Medulla oblongata (tissue), 1 donor: ENCODE results near the gene PHF12.

Experiments used
- DNase-seq: peaks from one replicate; pipeline ENCODE4 v3.0.0-alpha.2; 2015; ENCODE audit errors: extremely low spot score

PHF12 gene

GRCh38 chr17:28955408-28955807 is 4.1 kb upstream of the PHF12 start:
- no peak for DNase-seq

GRCh38 chr17:28954886-28955285 is 3.6 kb upstream of the PHF12 start:
- no peak for DNase-seq

- DNase-seq: peak; percentile 70
These were observed 2.3 kb upstream of the PHF12 start for GRCh38 chr17:28953444-28954118.

DNA sequence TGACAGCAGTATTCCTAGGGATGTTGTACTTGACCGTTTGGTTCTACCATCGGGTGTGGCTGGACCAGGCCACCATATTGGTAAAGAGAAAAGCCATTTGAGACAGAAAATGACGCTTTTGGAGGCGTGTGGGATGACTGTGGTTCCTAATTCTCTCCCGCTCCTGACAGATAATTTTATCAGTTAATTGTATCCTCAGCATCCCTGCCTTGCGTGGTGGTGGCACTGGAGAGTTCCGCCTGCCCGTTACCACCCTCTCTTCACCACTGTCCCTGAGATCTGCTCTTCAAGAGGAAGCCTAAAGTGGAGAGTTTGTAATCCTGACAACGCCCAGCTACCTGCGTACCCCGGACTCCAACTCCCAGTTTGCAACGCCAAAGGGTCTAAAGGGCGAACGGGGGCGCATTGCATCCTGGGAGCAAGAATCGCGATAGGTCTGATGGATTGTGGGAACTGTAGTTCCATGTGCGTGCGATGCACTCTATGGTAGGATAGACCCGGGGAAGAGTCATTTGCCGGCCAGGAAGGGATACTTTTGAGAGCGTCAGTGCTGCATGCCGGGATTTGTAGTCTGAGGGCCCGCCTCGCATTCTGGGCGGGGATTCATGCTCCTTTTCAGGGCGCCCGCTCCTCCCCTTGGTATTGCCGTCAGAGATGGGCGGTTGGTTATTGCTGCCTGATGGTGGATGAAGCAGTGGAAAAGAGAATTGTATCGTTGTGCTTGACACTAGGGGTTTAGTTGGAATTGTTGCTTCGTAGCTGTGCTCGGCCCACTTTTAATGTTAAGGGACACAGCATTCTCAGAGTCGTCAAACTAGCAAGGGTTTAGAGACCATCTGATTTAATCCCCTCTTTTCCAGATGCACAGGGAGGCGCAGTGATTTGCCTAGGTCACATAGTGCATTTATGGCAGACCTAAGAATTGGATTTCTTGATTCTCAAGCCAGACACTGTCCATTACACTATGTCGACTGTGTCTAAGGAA is 965 bp upstream of the PHF12 start:
- DNase-seq: peak; percentile 100

GRCh38 chr17:28950752-28951427 is 428 bp downstream of the PHF12 start:
- no peak for DNase-seq

DNA sequence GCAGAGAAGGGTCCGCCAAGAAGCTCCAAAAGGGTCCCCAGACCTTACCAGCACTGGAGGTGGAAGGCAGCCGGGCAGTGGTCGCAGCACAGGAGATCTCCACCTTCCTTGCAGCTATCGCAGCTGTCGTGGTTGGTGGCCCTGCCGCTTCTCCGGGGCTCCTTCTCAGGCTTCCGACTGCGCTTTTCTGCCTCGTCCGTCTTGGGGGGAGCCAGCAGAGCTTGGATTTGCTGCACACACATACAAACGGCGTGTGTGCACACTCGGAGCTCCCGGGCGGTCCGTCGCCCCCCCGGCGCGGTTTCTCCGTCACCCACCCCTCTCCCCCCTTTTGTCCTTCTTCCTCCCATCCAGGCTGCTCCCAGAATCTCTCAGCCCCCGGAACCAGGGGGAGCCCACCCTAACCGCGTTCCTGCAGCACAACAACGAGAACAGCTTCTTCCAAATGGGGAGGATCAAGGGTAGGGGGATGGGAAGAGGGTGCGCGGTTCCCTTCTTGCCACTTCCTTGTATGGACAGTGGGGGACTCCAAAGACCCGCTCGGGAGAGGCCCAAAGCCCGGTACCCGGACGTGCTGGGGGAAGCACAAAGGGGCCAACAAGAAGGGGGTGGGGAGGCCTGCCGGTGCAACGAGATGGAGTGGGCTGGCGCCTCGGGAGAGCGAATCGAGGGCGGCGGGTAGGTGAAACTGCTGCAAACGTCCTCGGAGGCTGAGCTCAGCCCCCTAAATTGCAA is 1.1 kb downstream of the PHF12 start:
- peak; percentile 68 for DNase-seq

DNA sequence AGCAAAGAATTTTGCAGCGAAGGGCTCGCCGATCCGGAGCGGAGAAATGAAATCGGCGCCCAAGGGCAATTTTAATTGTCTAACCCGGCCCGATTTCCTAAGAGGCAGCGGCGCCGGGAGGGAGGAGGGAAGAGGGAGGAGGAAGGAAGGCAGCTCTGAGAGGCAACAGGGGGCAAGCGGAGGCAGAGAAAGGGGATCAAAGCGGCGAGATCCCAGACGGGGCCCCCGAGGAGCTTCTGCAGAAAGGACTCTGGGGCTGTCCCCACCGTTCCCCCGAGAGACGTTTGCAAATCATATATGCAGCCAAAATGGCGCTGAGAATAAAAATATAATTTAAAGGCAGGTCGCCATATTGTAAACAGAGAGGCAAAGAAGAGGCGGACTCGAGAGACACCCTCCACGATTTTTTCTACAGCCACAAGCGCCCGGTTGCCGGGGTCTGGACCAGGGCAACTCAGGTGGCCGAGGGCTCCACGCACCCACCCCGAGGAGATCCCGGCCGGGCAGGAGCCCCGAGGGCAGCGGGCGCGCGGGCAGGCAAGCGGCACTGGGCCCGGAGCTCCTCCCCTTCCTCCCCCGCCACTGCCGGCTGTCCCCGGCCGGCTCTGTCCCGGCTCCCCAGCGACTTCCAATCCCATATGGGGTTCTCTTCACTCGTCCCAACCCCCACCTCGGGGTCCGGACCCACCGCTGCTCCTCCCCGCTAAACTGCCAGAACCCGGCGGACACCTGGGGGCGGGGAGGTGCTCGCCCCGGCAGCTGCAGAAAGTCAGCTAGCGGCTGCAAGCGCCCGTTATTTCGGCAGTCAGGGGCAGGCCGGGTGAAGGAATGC is 1.9 kb downstream of the PHF12 start:
- DNase-seq: peak; percentile 61

GRCh38 chr17:28948873-28949184 is 2.5 kb downstream of the PHF12 start:
- no peak for DNase-seq

DNA sequence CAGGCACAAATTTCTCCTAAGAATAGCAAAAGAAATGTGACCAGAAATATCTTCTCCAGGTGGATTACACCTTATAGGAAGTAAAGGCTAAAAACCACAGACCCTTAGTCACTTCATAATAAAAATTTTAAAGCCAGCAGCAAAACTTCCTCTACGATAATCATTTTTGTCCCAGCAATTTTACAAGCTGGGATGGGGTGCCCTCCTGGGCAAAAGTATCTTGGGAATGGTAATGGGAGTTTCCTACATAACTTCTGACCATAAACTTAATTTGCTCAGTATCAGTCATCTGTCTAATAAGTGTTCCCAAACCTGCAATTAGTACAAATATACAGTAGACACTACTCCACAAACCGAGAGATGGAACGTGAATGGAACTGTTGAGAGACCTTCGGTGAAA is 3.0 kb downstream of the PHF12 start:
- no peak for DNase-seq

- no peak for DNase-seq
These were observed 3.7 kb downstream of the PHF12 start for GRCh38 chr17:28947639-28948038.

- no peak for DNase-seq
These were observed 5.1 kb downstream of the PHF12 start for GRCh38 chr17:28946239-28946638.

- DNase-seq: no peak
These were observed 6.2 kb downstream of the PHF12 start for GRCh38 chr17:28944862-28945741.

DNA sequence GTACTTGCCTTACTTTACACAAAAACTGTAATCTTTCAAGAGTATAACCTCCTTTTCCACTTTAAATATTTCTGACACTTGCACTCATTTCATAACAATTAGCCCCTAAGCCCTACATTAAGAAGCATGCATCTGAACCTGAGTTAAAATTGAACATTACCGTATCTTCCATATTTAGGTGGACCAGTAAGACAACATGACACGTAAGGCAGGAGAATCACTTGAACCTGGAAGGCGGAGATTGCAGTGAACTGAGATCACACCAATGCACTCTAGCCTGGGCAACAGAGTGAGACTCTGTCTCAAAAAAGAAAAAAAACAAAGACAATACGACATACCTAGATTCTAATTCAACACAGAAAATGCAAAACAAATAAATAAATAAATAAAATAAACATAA is 7.0 kb downstream of the PHF12 start:
- DNase-seq: no peak

GRCh38 chr17:28942925-28943324 is 8.4 kb downstream of the PHF12 start:
- DNase-seq: no peak

DNA sequence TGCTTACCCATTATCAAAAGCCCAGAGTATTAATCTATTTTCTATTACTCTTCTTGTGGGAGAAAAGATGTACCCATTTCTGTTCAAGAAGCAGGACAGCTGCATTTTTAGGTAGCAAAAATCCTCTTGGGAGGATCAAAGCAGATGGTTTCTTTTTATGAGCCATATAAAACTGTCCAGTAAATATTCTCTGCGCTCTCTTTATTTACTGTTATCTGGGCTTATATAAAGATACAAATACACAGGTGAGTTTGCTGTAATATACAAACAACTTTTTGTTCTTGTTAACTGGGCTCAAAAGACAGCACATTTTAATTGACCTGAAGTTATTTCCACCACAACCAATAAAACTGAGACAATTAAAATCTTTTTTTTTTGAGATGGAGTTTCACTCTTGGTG is 10.1 kb downstream of the PHF12 start:
- no peak for DNase-seq

GRCh38 chr17:28940675-28941074 is 10.6 kb downstream of the PHF12 start:
- peak; percentile 50 for DNase-seq

- DNase-seq: no peak
These were observed 11.2 kb downstream of the PHF12 start for GRCh38 chr17:28940142-28940541.

GRCh38 chr17:28938552-28938951 is 12.8 kb downstream of the PHF12 start:
- peak; percentile 57 for DNase-seq

- peak; percentile 94 for DNase-seq
These were observed 14.1 kb downstream of the PHF12 start for GRCh38 chr17:28937044-28937729.
